Activated naive CD4-positive, alpha-beta T cell treated with anti-CD3 and anti-CD28 coated beads, Interleukin-2, amount 50 U/mL, for 24 hours (primary cell): ENCODE measurements around the gene OR51B4.
"Not testable (repeated sequence)": the region's sequence is repeated elsewhere in the genome, so short reads cannot be mapped to it uniquely, and the experiment has no call there.

ENCODE experiments used
- H3K27ac Mint-ChIP-seq: one replicate; pipeline ENCODE4 v1.8.0; 2021; ENCODE audit warnings: mild to moderate bottlenecking, mixed read lengths
- H3K27me3 Mint-ChIP-seq: one replicate; pipeline ENCODE4 v1.8.0; 2021; ENCODE audit warnings: mixed read lengths
- H3K36me3 Mint-ChIP-seq: one replicate; pipeline ENCODE4 v1.8.0; 2021; ENCODE audit warnings: mixed read lengths
- H3K4me1 Mint-ChIP-seq: one replicate; pipeline ENCODE4 v1.8.0; 2021; ENCODE audit warnings: mixed read lengths
- H3K4me3 Mint-ChIP-seq: one replicate; pipeline ENCODE4 v1.8.0; 2021; ENCODE audit warnings: mild to moderate bottlenecking, mixed read lengths
- H3K9me3 Mint-ChIP-seq: one replicate; pipeline ENCODE4 v1.8.0; 2021; ENCODE audit warnings: mixed read lengths

The OR51B4 gene

GRCh38 chr11:5301846-5302245, at the start of gene OR51B4:
OR51B4 (minus strand) TSS chr11:5301946; CDS start chr11:5301946, 0 bp downstream.
- no peaks in the 10 kb centered on the region for H3K9me3 Mint-ChIP-seq

DNA sequence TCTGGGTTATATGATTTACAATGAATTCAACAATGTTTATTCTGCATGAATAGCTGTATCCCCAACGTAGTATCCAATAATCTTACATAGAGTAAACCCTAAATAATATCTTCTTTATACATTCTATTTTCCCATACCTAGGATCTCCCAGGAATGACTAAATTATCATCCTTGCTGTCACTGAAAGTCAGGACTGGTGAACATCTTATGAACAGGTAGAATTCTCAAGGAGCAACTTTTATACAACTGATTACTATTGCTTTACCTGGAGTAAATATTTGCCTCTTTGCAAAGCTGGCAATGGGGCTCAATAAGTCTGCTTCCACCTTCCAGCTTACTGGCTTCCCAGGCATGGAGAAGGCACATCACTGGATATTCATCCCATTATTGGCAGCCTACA, 49.5 kb upstream of the OR51B4 start, which contains the start of gene OR51B6:
TSS of gene OR51B6 (plus strand) at position 301 of the 400 bp plus-strand sequence. CDS start at position 301, 0 bp downstream.
- Mint-ChIP-seq H3K9me3 (no peaks in the 10 kb centered on the region), H3K4me3 (no peak within 1 kb of the TSS), H3K36me3 (no peaks in the 10 kb centered on the region), H3K4me1 (no peaks in the 10 kb centered on the region), H3K27me3 (peaks cover 9% of the 10 kb centered on the region), H3K27ac (no peak within 1 kb of the TSS)

More at GRCh38 chr11:5301846-5302245, at the start of gene OR51B4:
- peaks cover 5% of the 10 kb centered on the region for H3K27me3 Mint-ChIP-seq
- H3K4me3 Mint-ChIP-seq: no peak within 1 kb of the TSS
- H3K36me3 Mint-ChIP-seq: no peaks in the 10 kb centered on the region
- H3K27ac Mint-ChIP-seq: no peak within 1 kb of the TSS
- H3K4me1 Mint-ChIP-seq: no peaks in the 10 kb centered on the region

- Mint-ChIP-seq H3K36me3 (no peaks in the 10 kb centered on the region), H3K27me3 (peaks cover 9% of the 10 kb centered on the region), H3K27ac (no peak overlapping the region), H3K9me3 (no peaks in the 10 kb centered on the region), H3K4me1 (no peaks in the 10 kb centered on the region), H3K4me3 (no peak overlapping the region)
These were observed 47.8 kb upstream of the OR51B4 start for GRCh38 chr11:5349550-5349949.

GRCh38 chr11:5348551-5349194, 46.9 kb upstream of the OR51B4 start:
- Mint-ChIP-seq H3K27me3 (peaks cover 11% of the 10 kb centered on the region), H3K9me3 (no peaks in the 10 kb centered on the region), H3K4me1 (no peaks in the 10 kb centered on the region), H3K36me3 (no peaks in the 10 kb centered on the region), H3K4me3 (no peak overlapping the region), H3K27ac (no peak overlapping the region)

DNA sequence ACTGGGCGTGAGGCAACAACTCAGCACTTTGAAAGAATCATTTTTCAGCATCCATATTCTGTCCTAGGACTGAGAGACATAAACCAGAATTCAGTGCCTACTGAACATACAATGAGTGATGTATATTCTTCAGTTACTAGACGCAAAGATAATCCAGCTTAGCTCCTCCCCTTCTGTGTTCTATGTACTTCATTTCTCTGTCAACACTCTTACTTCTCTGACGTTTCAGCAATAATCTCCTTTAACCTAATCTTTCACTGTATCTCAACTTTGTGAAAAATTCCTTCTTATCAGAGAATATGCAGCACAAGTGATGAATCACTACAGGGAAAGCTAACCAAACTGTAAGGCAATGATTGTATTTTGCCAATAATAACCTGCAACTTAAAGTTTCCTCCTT, 44.1 kb upstream of the OR51B4 start:
- no peak overlapping the region for H3K27ac Mint-ChIP-seq
- no peaks in the 10 kb centered on the region for H3K36me3 Mint-ChIP-seq
- no peak overlapping the region for H3K4me3 Mint-ChIP-seq
- peaks cover 13% of the 10 kb centered on the region for H3K27me3 Mint-ChIP-seq
- H3K9me3 Mint-ChIP-seq: no peaks in the 10 kb centered on the region
- H3K4me1 Mint-ChIP-seq: no peaks in the 10 kb centered on the region

GRCh38 chr11:5343474-5344335, 42.0 kb upstream of the OR51B4 start, which contains the start of gene OR51B5:
OR51B5 (minus strand) TSS chr11:5343524; CDS start chr11:5343524, 0 bp downstream.
- Mint-ChIP-seq H3K27ac (no peak within 1 kb of the TSS), H3K27me3 (peaks cover 11% of the 10 kb centered on the region), H3K4me1 (no peaks in the 10 kb centered on the region), H3K9me3 (no peaks in the 10 kb centered on the region), H3K36me3 (no peaks in the 10 kb centered on the region), H3K4me3 (no peak within 1 kb of the TSS)

DNA sequence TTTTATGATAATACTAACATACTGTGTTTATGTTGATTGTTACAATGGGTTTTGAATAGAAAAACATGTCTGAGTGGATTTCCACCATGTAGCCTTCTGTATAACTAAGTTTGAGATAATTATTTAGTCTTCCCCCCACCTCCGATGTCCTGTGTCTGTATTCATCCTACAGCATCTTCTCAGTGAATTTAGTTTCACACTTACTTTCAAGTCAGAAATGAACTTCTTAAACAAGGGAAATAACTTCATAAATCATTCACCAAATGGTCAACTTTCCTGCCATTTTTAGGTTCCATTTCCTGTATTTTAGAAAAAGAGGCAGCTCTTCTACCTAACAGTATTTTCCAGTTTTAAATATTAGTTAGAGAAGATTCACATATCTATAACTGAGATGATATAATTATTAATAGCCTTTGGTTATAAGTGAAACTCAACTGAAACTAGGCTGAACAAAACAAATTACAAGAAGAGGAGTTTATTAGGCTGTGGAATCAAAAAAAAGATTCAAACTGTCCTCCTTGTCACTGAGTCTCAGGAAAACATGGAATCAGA, 38.1 kb upstream of the OR51B4 start:
- Mint-ChIP-seq H3K36me3 (no peaks in the 10 kb centered on the region), H3K27ac (no peak overlapping the region), H3K4me1 (no peaks in the 10 kb centered on the region), H3K9me3 (no peaks in the 10 kb centered on the region), H3K4me3 (no peak overlapping the region), H3K27me3 (peaks cover 6% of the 10 kb centered on the region)

DNA sequence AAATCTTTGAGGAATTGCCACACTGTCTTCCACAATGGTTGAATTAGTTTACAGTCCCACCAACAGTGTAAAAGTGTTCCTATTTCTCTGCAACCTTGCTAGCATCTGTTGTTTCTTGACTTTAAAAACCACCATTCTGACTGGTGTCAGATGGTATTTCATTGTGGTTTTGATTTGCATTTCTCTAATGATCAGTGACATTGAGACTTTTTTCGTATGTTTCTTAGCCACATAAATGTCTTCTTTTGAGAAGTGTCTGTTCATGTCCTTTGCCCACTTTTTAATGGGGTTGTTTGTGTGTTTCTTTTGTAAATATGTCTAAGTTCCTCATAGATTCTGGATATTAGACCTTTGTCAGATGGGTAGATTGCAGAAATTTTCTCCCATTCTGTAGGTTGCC, 35.5 kb upstream of the OR51B4 start:
- not testable (repeated sequence) for H3K4me1 Mint-ChIP-seq, H3K36me3 Mint-ChIP-seq, H3K27ac Mint-ChIP-seq, H3K4me3 Mint-ChIP-seq, H3K27me3 Mint-ChIP-seq, H3K9me3 Mint-ChIP-seq

DNA sequence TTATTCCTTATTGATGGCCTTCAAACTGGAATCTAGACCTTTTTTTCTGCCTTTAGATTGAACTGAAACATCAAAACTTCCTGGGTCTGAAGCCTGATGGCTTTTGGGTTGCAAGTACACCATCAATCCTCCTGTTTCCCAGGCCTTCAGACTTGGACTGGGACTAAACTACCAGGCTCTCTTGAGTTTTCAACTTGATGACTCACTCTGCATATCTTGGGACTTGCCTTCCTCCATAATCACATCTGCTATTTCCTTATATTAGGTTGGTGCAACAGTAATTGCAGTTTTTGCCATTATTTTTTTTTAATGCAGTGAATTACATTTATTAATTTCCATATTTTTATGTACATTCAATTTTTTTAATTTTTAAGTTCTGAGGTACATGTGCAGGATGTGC, 34.6 kb upstream of the OR51B4 start:
- Mint-ChIP-seq H3K4me3 (no peak overlapping the region), H3K27me3 (peaks cover 6% of the 10 kb centered on the region), H3K36me3 (no peaks in the 10 kb centered on the region), H3K4me1 (no peaks in the 10 kb centered on the region), H3K9me3 (no peaks in the 10 kb centered on the region), H3K27ac (no peak overlapping the region)

- Mint-ChIP-seq H3K9me3 (no peaks in the 10 kb centered on the region), H3K4me1 (no peaks in the 10 kb centered on the region), H3K27ac (no peak overlapping the region), H3K4me3 (no peak overlapping the region), H3K36me3 (no peaks in the 10 kb centered on the region), H3K27me3 (peaks cover 6% of the 10 kb centered on the region)
These were observed 33.4 kb upstream of the OR51B4 start for GRCh38 chr11:5335170-5335569.

- no peaks in the 10 kb centered on the region for H3K27me3 Mint-ChIP-seq
- no peak within 1 kb of the TSS for H3K4me3 Mint-ChIP-seq
- H3K9me3 Mint-ChIP-seq: no peaks in the 10 kb centered on the region
- no peak within 1 kb of the TSS for H3K27ac Mint-ChIP-seq
- H3K36me3 Mint-ChIP-seq: no peaks in the 10 kb centered on the region
- H3K4me1 Mint-ChIP-seq: no peaks in the 10 kb centered on the region
These were observed 22.5 kb upstream of the OR51B4 start, which contains the start of gene OR51B2 for GRCh38 chr11:5324197-5324596. OR51B2 (minus strand) TSS chr11:5324297; CDS start chr11:5324297, 0 bp downstream.

- Mint-ChIP-seq H3K27ac (no peak overlapping the region), H3K27me3 (peaks cover 2% of the 10 kb centered on the region), H3K9me3 (no peaks in the 10 kb centered on the region), H3K36me3 (no peaks in the 10 kb centered on the region), H3K4me1 (no peaks in the 10 kb centered on the region), H3K4me3 (no peak overlapping the region)
These were observed 15.5 kb upstream of the OR51B4 start for GRCh38 chr11:5317292-5317691.

DNA sequence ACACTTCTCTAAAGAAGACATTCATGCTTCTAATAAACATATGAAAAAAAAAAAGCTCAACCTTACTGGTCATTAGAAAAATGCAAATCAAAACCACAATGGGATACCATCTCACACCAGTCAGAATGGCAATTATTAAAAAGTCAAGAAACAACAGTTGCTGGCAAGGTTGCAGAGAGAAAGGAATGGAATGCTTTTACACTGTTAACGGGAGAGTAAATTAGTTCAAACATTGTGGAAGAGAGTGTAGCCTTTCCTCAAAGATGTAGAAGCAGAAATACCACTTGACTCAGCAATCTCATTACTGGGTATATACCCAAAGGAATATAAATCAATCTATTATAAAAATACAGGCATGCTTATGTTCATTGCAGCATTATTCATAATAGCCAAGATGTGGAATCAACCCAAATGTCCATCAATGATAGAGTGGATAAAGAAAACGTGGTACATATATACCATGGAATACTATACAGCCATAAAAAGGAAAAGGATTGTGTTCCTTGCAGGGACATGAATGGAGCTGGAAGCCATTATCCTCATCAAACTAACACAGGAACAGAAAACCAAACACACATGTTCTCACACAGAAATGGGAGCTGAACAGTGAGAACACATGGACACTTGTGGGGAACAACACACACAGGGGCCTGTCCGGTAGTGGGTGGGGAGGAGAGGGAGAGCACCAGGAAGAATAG, 11.7 kb upstream of the OR51B4 start:
- H3K4me1 Mint-ChIP-seq, H3K27me3 Mint-ChIP-seq, H3K36me3 Mint-ChIP-seq, H3K9me3 Mint-ChIP-seq, H3K4me3 Mint-ChIP-seq, H3K27ac Mint-ChIP-seq: not testable (repeated sequence)

- peaks cover 5% of the 10 kb centered on the region for H3K27me3 Mint-ChIP-seq
- no peaks in the 10 kb centered on the region for H3K4me1 Mint-ChIP-seq
- no peak overlapping the region for H3K27ac Mint-ChIP-seq
- no peak overlapping the region for H3K4me3 Mint-ChIP-seq
- H3K36me3 Mint-ChIP-seq: no peaks in the 10 kb centered on the region
- no peaks in the 10 kb centered on the region for H3K9me3 Mint-ChIP-seq
These were observed 8.7 kb upstream of the OR51B4 start for GRCh38 chr11:5310423-5310822.

DNA sequence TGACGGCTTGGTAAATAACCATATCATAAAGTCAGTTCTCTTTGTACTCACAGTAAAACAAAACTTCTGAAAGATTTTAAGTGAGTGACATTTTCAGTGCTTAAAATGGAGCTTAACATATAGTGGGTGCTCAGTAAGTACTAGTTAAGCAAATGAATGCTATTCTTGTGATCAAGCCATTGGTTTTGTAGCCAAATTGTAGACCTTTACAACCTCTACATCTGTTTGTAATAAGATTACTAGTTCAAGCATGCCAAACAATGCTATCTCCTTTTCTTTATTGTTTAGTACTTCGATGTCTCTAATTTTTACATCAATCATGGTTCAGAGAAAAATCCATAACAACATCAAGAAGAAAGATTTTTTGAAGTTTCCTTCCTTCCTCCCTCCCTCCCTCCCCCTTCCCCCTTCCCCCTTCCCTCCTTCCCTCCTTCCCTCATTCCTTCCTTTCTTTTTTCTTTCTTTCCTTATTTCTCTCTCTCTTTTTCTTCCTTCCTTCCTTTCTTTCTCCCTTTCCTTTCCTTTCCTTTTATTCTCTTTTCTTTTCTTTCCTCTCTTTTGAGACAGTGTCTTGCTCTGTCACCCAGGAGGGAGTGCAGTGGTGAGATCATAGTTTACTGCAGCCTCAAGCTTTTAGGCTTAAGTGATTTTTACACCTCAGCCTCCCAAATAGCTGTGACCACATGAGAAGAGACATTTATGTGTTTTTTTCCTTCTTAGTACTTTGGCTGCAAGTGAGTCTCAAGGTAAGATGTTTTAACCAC, 5.7 kb upstream of the OR51B4 start:
- Mint-ChIP-seq H3K36me3 (no peaks in the 10 kb centered on the region), H3K4me1 (no peaks in the 10 kb centered on the region), H3K9me3 (no peaks in the 10 kb centered on the region), H3K4me3 (no peak overlapping the region), H3K27me3 (peaks cover 5% of the 10 kb centered on the region), H3K27ac (no peak overlapping the region)
